NK-92 treated with Interleukin-12 subunit alpha and Interleukin-12 subunit beta, amount 100 ng/mL, for 24 hours (cell line): ENCODE results near the gene INSYN1.
"Not testable (repeated sequence)": the region's sequence is repeated elsewhere in the genome, so short reads cannot be mapped to it uniquely, and the experiment has no call there.

ENCODE experiments used
- DNase-seq: peaks from one replicate; lab custom pipeline; 2025; lab: John Stamatoyannopoulos, UW

Gene INSYN1, protein sequence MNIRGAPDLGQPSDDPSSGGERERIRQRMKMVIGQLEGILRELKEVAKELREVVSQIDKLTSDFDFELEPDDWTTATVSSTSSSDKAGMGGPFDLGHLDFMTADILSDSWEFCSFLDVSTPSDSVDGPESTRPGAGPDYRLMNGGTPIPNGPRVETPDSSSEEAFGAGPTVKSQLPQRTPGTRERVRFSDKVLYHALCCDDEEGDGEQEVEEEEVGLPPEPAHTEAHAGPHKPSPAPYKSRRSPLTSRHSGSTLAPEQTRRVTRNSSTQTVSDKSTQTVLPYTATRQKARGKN

GRCh38 chr15:73753250-73754130 is at the start of gene INSYN1:
INSYN1 (minus strand) TSS chr15:73753351; CDS start chr15:73751130, 2,221 bp downstream.
- DNase-seq: no peak

- DNase-seq: no peak
Measured at GRCh38 chr15:73802431-73803041, 49.4 kb upstream of the INSYN1 start.

- DNase-seq: no peak
Measured at GRCh38 chr15:73800662-73801345, 47.7 kb upstream of the INSYN1 start.

DNA sequence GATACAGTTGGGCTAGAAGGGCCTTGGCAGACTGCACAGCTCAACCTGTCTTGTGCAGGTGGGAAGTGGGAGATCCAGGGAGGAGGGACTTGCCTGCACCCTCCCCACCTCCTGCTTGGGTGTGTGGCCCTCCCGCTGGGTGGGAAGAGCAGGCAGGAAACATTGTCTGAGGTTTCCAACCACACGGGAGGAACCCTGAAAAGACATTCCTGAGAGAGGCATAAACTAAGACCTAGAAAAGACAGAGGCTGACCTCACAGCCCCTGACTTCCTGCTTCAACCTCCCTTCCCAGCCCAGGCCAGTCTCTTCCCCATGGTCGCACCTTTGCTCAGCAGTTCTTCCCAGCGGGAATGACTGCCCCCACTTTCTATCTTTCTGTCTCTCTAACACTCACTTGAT is 46.3 kb upstream of the INSYN1 start:
- no peak for DNase-seq

GRCh38 chr15:73797366-73798158 is 44.4 kb upstream of the INSYN1 start:
- no peak for DNase-seq

- no peak for DNase-seq
Measured at GRCh38 chr15:73796331-73796831, 43.2 kb upstream of the INSYN1 start.

- DNase-seq: no peak
Measured at GRCh38 chr15:73794443-73795133, 41.4 kb upstream of the INSYN1 start.

GRCh38 chr15:73792899-73793541 is 39.9 kb upstream of the INSYN1 start:
- not testable (repeated sequence) for DNase-seq

DNA sequence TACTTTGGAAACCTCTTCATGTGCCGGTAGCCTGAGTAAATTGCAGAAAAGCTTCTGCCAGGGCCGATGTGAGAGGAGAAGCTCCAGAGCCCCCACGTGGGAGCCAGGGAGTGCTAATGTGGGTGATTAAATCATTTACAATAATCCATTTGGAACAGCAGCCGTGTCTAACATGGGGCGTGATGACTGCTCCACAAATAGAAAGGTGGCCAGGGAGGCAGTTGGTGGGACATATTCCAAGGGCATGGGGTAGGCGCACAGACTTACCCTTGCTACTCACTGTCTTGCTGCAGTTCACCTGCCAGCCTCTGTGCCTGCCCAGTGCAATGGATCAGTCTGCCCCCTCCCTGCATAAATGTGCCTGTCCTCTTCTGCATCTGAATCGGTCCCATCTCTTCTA is 39.3 kb upstream of the INSYN1 start:
- DNase-seq: no peak

DNA sequence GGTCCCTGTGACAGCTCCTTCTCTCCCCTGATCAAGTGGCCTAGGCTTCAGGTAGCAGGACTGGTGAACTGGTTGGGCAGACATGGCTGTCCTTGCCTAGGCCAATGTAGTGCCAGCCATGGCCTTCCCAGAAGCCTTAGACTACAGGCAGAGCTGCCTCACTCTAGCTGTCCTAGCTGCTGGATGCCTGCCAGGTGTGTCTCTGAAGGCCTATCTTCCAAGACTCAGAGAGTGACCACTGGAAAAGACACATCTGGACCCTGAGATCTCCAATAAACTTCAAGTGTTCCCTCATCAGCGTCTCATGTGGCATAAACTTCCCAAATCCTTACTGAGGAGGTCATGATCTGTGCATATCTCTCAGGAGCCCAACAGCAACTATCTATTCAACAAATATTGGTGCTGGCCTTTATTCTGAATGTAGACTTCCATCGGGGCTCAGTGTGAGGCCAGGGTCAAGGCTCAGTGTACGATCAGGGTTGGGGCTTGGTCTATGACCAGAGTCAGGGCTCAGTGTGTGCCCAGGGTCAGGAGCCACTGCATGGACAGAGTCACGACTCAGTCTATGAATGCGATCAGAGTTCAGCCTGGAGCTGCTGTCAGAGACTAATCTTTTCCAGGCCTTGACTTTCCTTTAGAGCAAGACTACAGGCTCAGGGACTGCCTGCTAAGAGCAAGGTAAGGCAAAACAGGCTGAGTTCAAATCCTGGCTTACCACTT is 36.5 kb upstream of the INSYN1 start:
- DNase-seq: no peak

DNA sequence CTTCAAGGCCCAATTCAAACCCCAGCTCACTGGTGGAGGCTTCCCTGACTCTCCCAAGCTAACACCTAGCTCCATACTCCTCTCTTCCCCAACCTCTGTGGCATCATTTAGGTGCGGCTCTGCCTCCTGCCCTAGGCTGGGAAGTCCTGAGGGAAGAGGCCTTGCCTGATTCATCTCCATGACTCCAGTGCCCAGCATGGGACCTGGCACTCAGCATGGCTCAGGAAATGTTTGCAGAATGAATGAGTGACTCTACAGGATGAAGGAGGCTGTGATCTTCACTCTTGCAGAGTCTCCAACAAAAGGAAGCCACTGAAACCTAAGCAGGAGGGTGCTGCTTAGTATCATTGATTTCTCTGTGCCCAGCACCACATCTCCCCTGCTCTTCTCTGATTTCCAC is 34.5 kb upstream of the INSYN1 start:
- no peak for DNase-seq

DNA sequence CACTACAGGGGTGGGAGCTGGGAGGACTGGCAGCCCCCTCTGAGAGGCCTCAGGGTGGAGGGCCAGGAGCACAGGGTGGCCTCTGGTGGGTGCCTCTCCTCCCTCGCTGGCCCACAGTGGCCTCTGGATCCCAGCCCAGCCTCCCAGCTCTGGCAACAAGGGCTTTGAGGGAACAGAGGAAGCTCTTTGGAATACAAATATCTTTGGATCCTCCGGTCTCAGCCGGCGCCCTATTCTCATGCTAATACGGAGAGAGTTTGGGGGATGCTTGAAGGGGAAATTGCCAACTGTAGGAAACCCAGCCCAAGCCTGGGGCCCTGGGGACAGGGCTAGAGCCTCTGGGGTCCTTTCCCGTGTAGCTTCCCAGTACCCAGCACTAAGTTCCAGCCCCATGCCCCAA is 33.4 kb upstream of the INSYN1 start:
- no peak for DNase-seq

- not testable (repeated sequence) for DNase-seq
Measured at GRCh38 chr15:73785256-73786014, 32.3 kb upstream of the INSYN1 start.

- DNase-seq: no peak
Measured at GRCh38 chr15:73784291-73784690, 31.1 kb upstream of the INSYN1 start.

GRCh38 chr15:73782344-73782959 is 29.3 kb upstream of the INSYN1 start:
- DNase-seq: no peak

DNA sequence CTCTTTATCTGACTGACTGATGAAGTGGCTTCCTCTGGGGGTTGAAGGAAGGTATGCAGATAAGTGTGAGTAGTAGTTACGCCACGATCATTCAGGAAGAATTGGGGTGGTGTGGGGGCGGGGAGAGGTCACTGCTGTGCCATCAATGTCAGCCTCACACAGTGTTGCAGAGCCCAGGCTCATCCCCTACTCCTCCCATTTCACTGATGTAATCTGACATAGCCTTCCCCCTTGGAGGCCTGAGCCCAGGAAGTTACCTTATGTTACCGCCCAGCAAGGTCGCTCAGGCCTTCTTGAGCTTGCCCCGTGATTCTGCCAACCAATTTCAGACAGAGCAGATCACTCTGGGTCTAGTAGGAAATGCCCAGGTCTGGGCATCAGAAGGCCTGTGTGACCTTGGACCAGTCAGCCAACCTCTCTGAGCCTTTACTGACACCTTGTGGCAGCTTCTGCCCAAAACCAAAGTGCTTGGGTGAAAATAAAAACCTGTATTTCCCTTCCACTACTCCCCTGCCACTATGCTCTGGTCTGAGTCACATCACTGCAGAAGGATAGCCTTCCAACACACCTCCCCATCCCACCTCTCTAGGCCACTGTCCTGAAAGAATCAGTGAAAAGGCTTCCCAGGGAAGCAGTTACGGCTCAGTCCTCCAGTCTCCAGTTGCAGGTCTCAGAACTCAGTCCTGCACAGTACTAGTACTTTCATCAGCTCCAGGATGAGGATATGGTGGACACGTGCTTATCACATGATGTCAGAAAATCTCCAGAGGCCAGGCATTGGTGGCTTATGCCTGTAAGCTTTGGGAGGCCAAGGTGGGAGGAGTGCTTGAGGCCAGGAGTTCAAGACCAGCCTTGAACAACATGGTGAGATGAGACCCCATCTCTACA is 28.1 kb upstream of the INSYN1 start:
- DNase-seq: no peak

- DNase-seq: no peak
Measured at GRCh38 chr15:73779974-73780373, 26.8 kb upstream of the INSYN1 start.
